ENCODE results near the gene CALHM1. TPM values are rescaled to one million over a fixed set of nuclear protein-coding genes. Genes with fewer than 3 reads are reported as not detected.

CALHM1 gene
- total RNA-seq, 4 donors from 2014 or later, result 0.85 TPM; not detected in 3

- H3K27me3 ChIP-seq, result no peaks in the 10 kb centered on the region
- H3K4me3 ChIP-seq, result no peak overlapping the region
- H3K4me1 ChIP-seq, result no peaks in the 10 kb centered on the region
- no peak overlapping the region for H3K27ac ChIP-seq
- DNase-seq, result no peak
- H3K36me3 ChIP-seq, result peaks cover 0 to 92% (median 0%) of the 10 kb centered on the region in 3 donors
- no peak for TF ChIP-seq POLR2A (IDR thresholded peaks at IDR 0.05)
- TF ChIP-seq CTCF (IDR thresholded peaks at IDR 0.05), result no peak
- no peaks in the 10 kb centered on the region for H3K9me3 ChIP-seq
These were observed 45.1 kb downstream of the CALHM1 start for GRCh38 chr10:103413564-103413963.

Other genes starting within 250 kb of the CALHM1 start
- gene RPEL1, start 213.0 kb downstream of the CALHM1 start, total RNA-seq, result under 1 TPM in 2 of 4 donors, not detected in 2; 0.40 to 0.88 TPM
- 1 to 10 TPM in 1 of 4 donors, under 1 TPM in 1, not detected in 2; 0.35 to 1.1 TPM for gene INA, start 181.8 kb downstream of the CALHM1 start, total RNA-seq
- gene PCGF6, start 107.8 kb downstream of the CALHM1 start, total RNA-seq, result 10 to 100 TPM in 2 of 4 donors, 1 to 10 TPM in 2; 6.6 to 25.6 (median 10.1) TPM
- gene TAF5, start 90.9 kb downstream of the CALHM1 start, total RNA-seq, result 1 to 10 TPM; 3.6 to 7.0 (median 5.3) TPM
- 100 to 1,000 TPM in 3 of 4 donors, 10 to 100 TPM in 1; 78.6 to 235 (median 167) TPM for gene ATP5MK, start 62.4 kb downstream of the CALHM1 start, total RNA-seq
- 10 to 100 TPM; 11.6 to 42.1 (median 19.0) TPM for gene PDCD11, start 62.3 kb downstream of the CALHM1 start, total RNA-seq
- 10 to 100 TPM in 3 of 4 donors, 1 to 10 TPM in 1; 8.6 to 33.8 (median 23.1) TPM for gene CALHM2, start 6.5 kb downstream of the CALHM1 start, total RNA-seq
- not detected for gene CALHM3, start 20.3 kb upstream of the CALHM1 start, total RNA-seq
- 10 to 100 TPM; 40.4 to 51.8 (median 45.8) TPM for gene NEURL1, start 34.8 kb upstream of the CALHM1 start, total RNA-seq